Ureter (tissue), 1 donor: ENCODE data around the gene PRAMEF17. TPM values are rescaled to one million over a fixed set of nuclear protein-coding genes. Genes with fewer than 3 reads are reported as not detected.
"Not testable (repeated sequence)": the region's sequence is repeated elsewhere in the genome, so short reads cannot be mapped to it uniquely, and the experiment has no call there.

Source experiments
- DNase-seq: peaks from one replicate; pipeline ENCODE4 v3.0.0-alpha.2; 2020; ENCODE audit warnings: low spot score
- total RNA-seq: library from RNA; stranded (reverse); gene quantifications from one replicate; pipeline ENCODE4 v1.2.4, GENCODE V29; 2023
- donor health status: DM: yes; HTN: yes; CAD: no.

PRAMEF17 gene, protein sequence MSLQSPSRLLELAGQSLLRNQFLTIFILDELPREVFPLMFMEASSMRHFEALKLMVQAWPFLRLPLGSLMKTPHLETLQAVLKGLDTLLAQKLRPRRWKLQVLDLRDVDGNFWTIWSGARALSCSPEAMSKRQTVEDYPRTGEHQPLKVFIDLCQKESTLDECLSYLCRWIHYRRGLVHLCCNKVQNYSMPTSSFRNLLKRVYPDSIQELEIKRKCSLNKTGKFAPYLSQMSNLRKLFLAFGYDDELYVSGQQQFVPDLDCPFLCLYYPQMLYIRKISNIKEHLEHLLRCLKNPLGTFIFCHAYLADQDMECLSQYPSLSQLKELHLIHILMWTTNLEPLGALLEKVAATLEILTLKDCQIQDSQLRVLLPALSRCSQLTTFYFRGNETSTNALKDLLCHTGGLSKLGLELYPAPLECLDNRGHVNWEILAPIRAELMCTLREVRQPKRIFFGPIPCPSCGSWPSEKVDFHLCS
- total RNA-seq = not detected

DNA sequence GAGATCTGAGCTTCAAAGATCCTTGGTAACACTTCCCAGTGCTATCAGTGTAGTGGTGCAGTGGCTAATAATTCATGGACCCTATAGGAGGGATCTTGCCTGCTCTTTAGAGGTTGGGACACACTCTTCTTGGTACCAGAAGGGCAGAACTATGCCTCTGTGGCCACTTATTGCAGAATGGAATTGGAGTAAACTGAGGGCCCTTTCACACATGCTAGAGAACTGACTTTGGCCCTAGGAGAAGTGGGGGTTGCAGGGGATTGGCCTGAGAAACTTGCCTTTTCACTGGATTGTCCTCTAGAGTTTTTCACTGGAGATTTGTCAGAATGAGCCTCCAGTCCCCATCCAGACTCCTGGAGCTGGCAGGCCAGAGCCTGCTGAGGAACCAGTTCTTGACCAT lies at the start of gene PRAMEF17:
TSS of gene PRAMEF17 (plus strand) at position 301 of the 400 bp plus-strand sequence. CDS start at position 327, 26 bp downstream.
- not testable (repeated sequence) for DNase-seq

DNA sequence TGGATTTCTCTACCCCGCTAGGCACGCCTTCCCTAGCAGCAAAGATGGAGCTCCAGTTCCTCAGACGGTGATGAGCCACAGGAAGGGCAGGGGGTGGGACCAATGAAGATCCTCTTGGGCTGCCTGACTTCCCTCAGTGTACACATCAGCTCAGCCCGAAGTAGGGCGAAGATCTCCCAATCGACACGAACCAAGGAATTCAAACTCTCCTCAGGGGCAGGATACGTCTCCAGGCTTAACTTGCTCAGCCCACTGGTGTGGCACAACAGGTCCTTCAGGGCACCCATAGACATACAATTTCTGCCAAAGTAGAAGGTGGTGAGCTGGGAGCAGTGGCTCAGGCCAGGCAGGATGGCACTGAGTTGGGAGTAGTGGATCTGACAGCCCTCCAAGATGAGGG lies 46.9 kb upstream of the PRAMEF17 start:
- not testable (repeated sequence) for DNase-seq

DNA sequence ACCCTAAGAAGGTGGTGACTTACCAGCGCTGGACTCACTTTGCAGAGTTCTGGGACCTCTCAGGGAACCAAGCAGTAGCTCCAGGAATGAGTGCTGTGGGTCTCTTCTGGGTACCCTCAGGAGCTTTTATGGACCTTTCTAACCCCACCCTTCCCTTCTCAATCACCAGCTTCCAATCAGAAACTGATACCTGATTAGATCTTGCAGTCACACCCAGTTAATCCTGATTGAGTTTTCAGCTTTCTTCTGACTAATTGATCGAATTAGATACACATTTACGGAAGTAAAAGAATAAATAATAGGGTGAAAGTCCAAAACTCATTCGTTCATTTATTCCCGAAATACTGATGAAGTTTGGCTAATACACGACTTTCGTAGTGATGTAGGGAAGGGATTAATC lies 42.4 kb upstream of the PRAMEF17 start, which contains the start of gene PRAMEF14:
TSS of gene PRAMEF14 (minus strand) at position 101 of the 400 bp plus-strand sequence. CDS start 1,820 bp downstream, outside the sequence.
- DNase-seq = not testable (repeated sequence)

DNA sequence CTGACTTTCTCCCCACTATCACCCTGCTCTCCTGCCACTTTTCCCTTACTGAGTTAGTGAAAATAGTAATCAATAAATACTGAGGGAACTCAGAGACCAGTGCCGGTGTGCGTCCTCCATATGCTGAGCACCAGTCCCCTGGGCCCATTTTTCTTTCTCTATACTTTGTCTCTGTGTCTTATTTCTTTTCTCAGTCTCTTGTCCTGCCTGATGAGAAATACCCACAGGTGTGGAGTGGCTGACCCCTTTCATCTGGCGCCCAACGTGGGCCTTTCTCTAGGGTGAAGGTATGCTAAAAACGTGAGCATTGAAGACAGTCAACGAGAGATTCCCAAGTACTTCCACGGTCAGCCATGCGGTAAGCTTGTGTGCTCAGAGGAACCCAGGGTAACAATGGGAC lies 36.0 kb upstream of the PRAMEF17 start:
- DNase-seq = not testable (repeated sequence)

DNA sequence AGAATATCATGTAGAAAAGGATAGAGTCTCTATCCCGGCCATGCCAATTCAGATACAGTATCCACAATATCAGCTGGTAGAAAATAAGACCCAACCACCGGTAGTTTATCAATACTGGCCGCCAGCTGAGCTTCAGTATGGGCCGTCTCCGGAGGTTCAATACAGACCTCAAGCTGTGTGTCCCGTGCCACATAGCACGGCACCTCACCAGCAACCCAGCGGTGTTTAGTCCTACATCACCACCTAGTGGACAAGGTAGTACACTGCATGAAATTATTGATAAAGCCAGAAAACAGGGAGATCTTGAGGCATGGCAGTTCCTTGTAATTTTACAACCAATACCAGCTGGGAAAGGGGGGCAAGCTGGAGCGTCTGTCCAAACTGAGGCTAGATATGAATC lies 35.0 kb upstream of the PRAMEF17 start:
- DNase-seq = not testable (repeated sequence)

DNA sequence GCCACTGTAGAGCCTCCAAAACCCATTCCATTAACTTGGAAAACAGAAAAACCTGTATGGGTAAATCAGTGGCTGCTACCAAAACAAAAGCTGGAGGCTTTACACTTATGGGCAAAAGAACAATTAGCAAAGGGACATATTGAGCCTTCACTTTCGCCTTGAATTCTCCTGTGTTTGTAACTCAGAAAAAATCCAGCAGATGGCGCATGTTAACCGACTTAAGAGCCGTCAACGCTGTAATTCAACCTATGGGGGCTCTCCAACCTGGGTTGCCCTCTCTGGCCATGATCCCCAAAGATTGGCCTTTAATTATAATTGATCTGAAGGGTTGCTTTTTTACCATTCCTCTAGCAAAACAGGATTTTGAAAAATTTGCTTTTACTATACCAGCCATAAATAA lies 32.7 kb upstream of the PRAMEF17 start:
- DNase-seq = not testable (repeated sequence)

DNA sequence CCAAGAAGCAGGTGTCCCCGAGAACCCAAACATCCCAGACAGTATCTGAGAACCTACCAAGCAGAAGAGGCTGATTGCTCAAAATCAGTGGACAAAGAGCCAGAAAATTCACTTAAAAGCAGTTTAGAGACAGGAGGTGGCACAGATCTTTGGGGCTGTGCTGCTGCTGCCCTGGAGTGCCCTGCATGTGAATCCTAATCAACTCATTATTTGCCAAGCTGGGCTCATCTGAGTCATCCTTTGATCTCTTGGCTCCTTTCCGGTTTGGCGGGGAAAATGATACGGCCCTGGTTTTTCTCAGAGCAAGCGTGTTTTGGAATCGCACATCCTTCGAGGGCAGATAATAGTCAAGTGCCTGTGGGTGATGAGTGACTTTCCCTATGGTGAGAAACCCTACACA lies 27.1 kb upstream of the PRAMEF17 start:
- not testable (repeated sequence) for DNase-seq

DNA sequence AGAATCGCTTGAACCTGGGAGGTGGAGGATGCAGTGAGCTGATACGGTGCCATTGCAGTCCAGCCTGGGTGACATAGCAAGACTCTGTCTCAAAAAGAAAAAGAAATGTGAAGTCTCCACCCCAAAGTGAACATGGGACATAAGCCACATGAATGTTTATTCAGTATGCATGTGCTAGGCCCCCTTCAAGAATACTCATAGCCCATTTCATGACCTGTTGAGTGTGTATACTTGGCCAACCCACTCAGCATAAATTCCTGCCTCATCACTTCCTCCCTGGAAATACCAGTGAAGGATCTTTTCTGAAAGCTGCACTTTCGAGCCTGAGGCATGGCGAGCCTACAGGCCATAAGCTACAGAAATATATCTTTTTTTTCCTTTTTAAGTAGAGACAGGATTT lies 24.5 kb upstream of the PRAMEF17 start:
- not testable (repeated sequence) for DNase-seq

DNA sequence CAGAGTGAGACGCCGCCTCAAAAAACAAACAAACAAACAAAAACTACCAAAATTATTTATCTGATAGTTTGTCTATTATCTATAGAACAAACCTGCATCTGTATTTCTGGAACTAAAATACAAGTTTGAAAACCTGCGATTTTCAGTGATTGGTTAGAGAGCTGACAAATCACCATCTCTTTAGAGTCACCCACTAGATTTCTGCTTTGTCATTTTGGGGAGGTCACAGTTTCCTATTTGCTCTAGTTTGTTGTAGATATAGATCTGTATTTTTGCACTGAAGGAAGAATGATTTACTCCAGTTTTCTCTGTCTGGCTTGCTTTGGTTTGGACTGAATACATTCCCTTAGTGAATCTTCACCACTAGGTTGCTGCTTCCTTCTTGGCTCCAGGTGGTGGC lies 22.9 kb upstream of the PRAMEF17 start:
- not testable (repeated sequence) for DNase-seq

DNA sequence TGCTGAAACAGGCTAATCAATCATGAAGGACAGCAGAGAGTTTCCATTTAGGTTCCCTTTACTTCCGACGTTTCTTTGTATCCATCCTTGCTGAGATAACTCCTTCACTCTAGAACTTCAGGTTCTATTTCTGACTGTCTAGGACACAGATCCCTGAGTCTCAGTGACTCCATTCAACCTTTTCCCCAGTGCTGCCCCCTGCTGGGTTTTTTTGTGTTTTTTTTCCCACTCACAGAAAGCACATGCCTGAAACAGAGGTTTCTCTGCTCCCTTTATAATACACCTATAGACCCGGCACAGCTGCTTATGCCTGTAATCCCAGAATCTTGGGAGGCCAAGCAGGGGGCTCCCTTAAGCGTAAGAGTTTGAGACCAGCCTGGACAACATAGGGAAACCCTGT lies 20.9 kb upstream of the PRAMEF17 start:
- not testable (repeated sequence) for DNase-seq

DNA sequence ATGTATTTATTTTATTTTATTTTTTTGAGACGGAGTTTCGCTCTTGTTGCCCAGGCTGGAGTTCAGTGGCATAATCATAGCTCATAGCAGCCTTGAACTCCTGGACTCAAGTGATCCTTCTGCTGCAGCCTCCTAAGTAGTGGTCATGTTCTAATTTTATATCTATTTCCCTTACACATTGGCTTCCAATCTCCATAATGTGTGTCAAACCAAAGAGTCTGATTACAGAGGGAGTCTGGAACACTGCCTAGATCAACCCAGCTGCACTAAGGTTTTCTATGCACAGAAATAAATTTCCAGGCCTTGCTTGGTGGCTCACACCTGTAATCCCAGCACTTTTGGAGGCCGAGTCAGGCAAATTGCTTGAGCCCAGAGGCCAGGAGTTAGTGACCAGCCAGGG lies 10.4 kb upstream of the PRAMEF17 start:
- not testable (repeated sequence) for DNase-seq

DNA sequence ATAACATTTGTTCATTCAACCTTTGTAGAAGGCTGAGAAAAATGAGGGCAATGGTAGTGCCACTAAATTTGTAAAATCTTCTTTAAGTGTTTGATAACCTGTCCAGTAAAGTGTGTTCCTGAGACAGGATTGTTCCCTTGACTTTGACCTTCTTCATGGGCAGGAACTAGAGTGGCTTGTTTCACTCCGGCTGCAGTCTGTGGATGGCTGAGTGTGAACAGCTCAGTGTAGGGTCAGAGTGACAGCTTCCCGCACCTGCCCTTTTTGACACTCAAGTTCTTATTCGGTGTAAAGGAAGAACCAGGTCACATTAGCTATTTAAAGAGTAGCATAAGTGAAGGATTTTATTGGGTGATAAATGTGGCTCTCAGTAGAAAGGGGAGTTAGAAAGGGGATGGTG lies 9.1 kb upstream of the PRAMEF17 start:
- DNase-seq = not testable (repeated sequence)

DNA sequence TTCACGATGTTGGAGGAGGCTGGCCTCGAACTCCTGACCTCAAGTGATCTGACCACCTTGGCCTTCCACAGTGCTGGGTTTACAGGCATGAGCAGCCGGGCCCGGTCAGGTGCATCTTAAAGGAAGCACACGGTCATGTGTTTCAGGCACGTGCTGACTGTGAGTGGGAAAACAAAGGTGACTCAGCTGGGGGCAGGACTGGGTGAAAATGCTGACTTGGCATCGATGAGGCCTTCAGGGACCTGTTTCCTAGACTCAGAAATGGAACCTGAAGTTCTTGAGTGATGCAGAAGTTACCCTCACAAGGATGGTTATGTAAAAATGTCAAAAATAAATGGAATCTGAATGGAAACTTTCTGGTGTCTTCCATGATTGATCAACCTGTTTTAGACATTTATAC lies 3.6 kb downstream of the PRAMEF17 start:
- DNase-seq = not testable (repeated sequence)

DNA sequence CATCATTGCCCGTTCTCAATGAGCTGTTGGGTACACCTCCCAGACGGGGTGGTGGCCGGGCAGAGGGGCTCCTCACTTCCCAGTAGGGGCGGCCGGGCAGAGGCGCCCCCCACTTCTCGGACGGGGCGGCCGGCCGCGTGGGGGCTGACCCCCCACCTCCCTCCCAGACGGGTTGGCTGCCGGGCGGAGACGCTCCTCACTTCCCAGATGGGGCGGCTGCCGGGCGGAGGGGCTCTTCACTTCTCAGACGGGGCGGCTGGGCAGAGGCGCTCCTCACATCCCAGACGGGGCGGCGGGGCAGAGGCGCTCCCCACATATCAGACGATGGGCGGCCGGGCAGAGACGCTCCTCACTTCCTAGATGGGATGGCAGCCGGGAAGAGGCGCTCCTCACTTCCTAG lies 5.3 kb downstream of the PRAMEF17 start:
- DNase-seq = not testable (repeated sequence)

DNA sequence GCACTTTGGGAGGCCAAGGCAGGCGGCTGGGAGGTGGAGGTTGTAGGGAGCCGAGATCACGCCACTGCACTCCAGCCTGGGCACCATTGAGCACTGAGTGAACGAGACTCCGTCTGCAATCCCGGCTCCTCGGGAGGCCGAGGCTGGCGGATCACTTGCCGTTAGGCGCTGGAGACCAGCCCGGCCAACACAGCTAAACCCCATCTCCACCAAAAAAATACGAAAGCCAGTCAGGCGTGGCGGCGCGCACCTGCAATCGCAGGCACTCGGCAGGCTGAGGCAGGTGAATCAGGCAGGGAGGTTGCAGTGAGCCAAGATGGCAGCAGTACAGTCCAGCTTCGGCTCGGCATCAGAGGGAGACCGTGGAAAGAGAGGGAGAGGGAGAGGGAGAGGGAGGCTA lies 5.9 kb downstream of the PRAMEF17 start:
- not testable (repeated sequence) for DNase-seq

DNA sequence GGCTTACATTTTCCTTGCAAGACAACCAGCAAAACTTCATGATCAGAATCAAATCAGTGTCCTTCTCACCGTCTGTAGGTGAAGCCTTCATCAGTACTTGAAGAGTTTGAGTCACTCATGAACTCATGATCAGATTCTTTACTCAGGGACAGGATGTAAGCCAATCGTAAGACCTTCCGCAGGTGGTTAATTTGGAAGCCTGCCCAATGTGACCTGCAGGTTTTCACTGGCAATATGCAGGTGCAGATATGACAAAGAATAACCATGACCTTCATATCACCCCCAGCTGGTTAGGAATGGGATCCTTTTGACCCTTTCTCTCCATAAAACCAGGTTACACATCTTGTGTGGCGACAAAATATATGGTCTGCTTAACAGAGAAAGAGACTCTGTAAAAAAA lies 18.4 kb downstream of the PRAMEF17 start:
- no peak for DNase-seq

DNA sequence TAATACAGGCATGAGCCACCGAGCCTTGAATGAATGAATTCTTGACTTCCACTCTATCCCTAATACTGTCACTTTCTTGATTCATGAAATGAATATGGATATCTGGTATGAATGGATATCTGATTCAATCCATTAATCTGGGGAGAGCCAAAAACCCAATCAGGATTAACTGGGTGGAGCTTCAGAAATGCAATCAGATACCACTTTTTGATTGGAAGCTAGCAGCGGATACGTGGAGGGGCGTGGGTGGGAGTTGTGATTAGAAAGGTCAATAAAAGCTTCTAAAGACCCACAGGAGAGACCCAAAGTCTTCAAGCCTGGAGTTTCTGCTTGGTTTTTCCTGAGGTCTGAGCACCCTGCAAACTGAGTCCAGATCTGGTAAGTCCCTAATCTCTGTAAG lies 20.7 kb downstream of the PRAMEF17 start, which contains the start of gene PRAMEF20:
TSS of gene PRAMEF20 (plus strand) at position 301 of the 400 bp plus-strand sequence. CDS start 5,905 bp downstream, outside the sequence.
- not testable (repeated sequence) for DNase-seq

DNA sequence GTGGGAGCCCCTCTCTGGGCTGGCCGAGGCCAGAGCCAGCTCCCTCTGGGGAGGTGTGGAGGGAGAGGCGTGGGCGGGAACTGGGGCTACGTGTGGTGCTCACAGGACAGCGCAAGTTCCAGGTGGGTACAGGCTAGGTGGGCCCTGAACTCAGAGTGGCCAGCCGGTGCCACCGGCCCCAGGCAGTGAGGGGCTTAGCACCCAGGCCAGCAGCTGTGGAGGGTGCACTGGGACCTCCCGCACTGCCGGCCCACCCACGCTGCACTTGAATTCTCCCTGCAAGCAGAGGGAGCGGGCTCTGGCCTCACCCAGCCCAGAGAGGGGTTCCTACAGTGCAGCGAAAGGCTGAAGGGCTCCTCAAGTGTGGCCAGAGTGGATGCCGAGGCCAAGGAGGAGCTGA lies 41.1 kb downstream of the PRAMEF17 start:
- DNase-seq = no peak

DNA sequence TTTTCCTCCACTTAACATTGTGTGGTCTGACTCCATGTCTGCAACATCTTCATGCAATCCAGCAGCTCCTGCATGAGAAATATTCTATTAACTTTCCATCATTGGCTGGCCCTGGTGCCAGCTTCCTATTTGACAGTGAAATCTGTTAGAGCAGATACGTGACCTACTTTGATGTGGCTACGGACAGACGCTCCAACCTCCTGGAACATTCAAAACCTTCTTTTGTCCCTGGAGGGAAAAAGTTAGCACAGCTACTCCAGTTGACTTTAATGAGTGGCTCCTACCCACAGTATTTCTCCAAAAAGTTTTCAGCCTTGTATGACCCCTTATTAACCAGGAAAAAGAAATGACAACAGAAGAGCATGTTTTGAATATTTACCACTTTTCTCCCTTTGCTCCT lies 42.8 kb downstream of the PRAMEF17 start:
- no peak for DNase-seq

DNA sequence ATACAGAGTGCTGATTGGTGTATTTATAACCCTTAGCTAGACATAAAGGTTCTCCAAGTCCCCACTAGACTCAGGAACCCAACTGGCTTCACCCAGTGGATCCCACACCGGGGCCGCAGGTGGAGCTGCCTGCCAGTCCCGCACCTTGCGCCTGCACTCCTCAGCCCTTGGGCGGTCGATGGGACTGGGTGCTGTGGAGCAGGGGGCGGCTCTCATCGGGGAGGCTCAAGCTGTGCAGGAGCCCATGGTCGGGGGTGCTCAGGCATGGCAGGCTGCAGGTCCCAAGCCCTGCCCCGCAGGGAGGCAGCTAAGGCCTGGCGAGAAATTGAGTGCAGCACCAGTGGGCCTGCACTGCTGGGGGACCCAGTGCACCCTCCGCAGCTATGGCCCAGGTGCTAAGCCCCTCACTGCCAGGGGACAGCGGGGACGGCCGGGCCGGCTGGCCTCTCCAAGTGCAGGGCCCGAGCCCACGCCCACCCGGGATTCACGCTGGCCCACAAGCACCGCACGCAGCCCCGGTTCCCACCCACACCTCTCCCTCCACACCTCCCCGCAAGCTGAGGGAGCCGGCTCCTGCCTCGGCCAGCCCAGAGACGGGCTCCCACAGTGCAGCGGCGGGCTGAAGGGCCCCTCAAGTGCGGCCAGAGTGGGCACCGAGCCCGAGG lies 44.4 kb downstream of the PRAMEF17 start:
- DNase-seq = not testable (repeated sequence)

DNA sequence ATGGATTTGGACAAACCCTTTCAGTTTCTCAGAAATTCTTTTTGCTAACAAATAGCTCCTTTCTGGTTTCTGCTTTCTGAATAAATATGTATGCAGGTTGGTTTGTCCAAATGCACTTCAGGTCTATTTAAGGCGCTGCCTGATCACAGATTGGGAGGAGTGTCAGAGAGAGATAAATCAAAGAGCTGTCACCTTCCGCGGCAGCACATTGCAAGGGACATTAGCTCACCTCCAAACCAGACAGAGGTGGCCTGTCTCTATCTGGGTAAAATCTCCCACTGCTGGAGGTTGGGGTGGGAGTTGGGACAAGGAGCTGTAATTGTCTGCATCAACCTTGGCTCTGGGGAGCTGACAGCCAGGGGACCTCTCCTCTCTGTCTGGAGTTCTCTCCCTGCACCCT lies 46.0 kb downstream of the PRAMEF17 start:
- no peak for DNase-seq

DNA sequence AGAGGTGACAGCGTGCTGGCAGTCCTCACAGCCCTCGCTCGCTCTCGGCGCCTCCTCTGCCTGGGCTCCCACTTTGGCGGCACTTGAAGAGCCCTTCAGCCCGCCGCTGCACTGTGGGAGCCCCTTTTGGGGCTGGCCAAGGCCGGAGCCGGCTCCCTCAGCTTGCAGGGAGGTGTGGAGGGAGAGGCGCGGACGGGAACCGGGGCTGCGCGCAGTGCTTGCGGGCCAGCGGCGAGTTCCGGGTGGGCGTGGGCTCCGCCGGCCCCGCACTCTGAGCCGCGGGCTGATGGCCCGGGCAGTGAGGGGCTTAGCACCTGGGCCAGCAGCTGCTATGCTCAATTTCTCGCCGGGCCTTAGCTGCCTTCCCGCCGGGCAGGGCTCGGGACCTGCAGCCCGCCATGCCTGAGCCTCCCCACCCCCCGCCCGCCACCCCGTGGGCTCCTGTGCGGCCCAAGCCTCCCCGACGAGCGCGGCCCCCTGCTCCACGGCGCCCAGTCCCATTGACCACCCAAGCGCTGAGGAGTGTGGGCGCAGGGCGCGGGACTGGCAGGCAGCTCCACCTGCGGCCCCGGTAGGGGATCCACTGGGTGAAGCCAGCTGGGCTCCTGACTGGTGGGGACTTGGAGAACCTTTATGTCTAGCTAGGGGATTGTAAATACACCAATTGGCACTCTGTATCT lies 49.8 kb downstream of the PRAMEF17 start:
- DNase-seq = not testable (repeated sequence)
